CD4-positive, alpha-beta T cell treated with Interleukin-17A for 1 hour (primary cell): ENCODE results near the gene ACTL6B.

Experiments
- DNase-seq: peaks from one replicate; pipeline ENCODE4 v3.0.0-alpha.2; 2020

Gene ACTL6B

DNA sequence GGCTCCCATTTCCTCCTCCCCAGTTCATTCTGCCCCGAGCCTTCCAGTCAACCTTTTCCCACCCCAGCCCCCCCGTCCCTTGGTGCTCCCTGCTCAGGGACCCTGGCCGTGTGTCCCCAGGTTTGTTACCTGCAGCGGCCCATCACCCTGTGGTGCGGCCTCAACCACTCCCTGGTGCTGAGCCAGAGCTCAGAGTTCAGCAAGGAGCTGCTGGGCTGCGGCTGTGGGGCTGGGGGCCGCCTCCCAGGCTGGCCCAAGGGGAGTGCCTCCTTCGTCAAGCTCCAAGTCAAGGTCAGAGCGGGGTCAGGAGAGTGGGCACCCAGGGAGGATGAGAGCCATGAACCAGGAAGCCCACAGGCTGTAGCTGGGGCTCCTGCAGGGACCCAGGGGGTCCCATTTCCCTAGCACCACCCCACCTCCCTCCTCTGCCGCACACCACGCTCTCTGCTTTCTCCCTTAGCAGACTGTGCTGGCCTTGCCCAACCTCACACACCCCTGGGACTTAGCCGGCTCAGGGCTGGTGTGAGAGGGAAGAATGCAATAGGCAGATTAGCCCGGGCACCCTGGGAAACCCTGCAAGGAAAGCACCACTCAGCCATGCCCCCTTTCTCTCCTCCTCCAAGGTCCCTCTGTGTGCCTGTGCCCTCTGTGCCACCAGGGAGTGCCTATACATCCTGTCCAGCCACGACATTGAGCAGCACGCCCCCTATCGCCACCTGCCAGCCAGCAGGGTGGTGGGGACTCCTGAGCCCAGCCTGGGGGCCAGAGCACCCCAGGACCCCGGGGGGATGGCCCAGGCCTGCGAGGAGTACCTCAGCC, 56.1 kb downstream of the ACTL6B start:
- DNase-seq: no peak

DNA sequence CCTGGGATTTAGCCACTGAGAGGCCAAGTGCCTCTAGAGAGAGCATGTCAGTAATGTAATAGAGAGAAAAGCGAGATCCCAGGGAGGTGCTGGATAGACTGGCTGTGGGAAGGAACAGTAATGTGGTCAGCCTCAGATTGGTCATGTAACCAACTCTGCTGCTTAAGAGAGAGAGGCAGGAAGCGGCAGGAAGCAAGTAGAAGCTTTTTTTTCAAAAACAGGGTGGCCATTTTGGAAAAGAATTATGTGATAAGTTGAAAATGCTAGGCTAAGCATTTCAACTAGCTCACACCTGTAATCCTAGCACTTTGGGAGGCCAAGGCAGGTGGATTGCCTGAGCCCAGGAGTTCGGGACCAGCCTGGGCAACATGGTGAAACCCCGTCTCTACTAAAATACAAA, 57.8 kb downstream of the ACTL6B start:
- no peak for DNase-seq

DNA sequence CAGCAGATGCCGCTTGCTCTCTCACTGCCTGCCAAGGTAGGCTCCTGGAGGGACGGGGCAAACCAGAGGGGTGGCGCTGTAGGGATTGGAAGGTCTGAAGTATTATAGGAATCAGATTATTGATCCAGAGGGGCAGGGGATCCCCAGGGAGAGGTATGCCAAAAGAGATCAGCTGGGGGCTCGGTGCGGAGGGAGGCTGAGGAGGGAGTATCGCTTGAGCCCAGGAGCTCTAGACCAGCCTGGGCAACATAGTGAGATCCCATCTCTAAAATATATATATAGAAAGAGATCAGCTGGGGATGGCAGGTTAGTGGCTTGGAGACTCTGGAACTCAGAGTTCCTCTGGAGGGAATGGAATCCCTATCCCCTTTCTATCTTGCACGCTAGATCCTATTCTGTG, 61.1 kb downstream of the ACTL6B start:
- DNase-seq: no peak
